HG03060 (cell line): ENCODE measurements around the gene RIMKLB.
"Not testable (repeated sequence)": the region's sequence is repeated elsewhere in the genome, so short reads cannot be mapped to it uniquely, and the experiment has no call there.

ENCODE experiments used
- ATAC-seq: cut with Tn5 transposase; IDR thresholded peaks from one replicate; pipeline ENCODE4 v1.9.1; 2021; ENCODE audit warnings: low read depth, moderate number of reproducible peaks; ENCODE audit not compliant: unreplicated experiment

Gene RIMKLB

GRCh38 chr12:8810112-8810511 lies 112.3 kb downstream of the RIMKLB start:
- ATAC-seq, result not testable (repeated sequence)

- ATAC-seq, result no peak
These were observed 116.0 kb downstream of the RIMKLB start for GRCh38 chr12:8813572-8814357.

GRCh38 chr12:8816448-8817050 lies 118.8 kb downstream of the RIMKLB start:
- ATAC-seq, result no peak

GRCh38 chr12:8817856-8818255 lies 120.1 kb downstream of the RIMKLB start:
- ATAC-seq, result no peak

- ATAC-seq, result no peak
These were observed 120.7 kb downstream of the RIMKLB start for GRCh38 chr12:8818526-8818925.

- no peak for ATAC-seq
These were observed 121.8 kb downstream of the RIMKLB start for GRCh38 chr12:8819666-8819980.

- not testable (repeated sequence) for ATAC-seq
These were observed 123.1 kb downstream of the RIMKLB start for GRCh38 chr12:8820676-8821407.

GRCh38 chr12:8821591-8821990 lies 123.8 kb downstream of the RIMKLB start:
- ATAC-seq, result no peak

GRCh38 chr12:8822298-8822697 lies 124.5 kb downstream of the RIMKLB start, which contains the start of gene A2ML1:
A2ML1 (plus strand) TSS chr12:8822621; CDS start chr12:8822652, 31 bp downstream.
- no peak for ATAC-seq

- ATAC-seq, result no peak
These were observed 125.9 kb downstream of the RIMKLB start for GRCh38 chr12:8823565-8824300.

GRCh38 chr12:8827551-8828256 lies 129.9 kb downstream of the RIMKLB start:
- ATAC-seq, result no peak

- no peak for ATAC-seq
These were observed 130.7 kb downstream of the RIMKLB start for GRCh38 chr12:8828257-8829124.

- ATAC-seq, result no peak
These were observed 131.3 kb downstream of the RIMKLB start for GRCh38 chr12:8829125-8829518.

GRCh38 chr12:8829621-8830020 lies 131.8 kb downstream of the RIMKLB start:
- ATAC-seq, result no peak

- ATAC-seq, result no peak
These were observed 133.3 kb downstream of the RIMKLB start for GRCh38 chr12:8831116-8831515.

GRCh38 chr12:8832500-8832899 lies 134.7 kb downstream of the RIMKLB start:
- no peak for ATAC-seq
